ENCODE measurements around the gene KNSTRN.
A peak's percentile ranks its signal among the peaks of the same experiment; 100 is the strongest.

The KNSTRN gene

GRCh38 chr15:40382580-40383456 is at the start of gene KNSTRN:
Gene KNSTRN (plus strand): TSS chr15:40382721. CDS start chr15:40382836, 115 bp downstream.
- DNase-seq, result peak; percentile 87

- no peak for DNase-seq
These were observed 48.5 kb upstream of the KNSTRN start for GRCh38 chr15:40333922-40334492.

- no peak for DNase-seq
These were observed 48.0 kb upstream of the KNSTRN start for GRCh38 chr15:40334541-40334940.

- no peak for DNase-seq
These were observed 47.4 kb upstream of the KNSTRN start for GRCh38 chr15:40334941-40335795.

GRCh38 chr15:40335938-40336743 is 46.4 kb upstream of the KNSTRN start:
- DNase-seq, result peak; percentile 78

- DNase-seq, result no peak
These were observed 45.8 kb upstream of the KNSTRN start for GRCh38 chr15:40336744-40337122.

- DNase-seq, result no peak
These were observed 44.9 kb upstream of the KNSTRN start for GRCh38 chr15:40337597-40337996.

GRCh38 chr15:40338041-40338657 is 44.4 kb upstream of the KNSTRN start:
- DNase-seq, result peak; percentile 41

- no peak for DNase-seq
These were observed 43.5 kb upstream of the KNSTRN start for GRCh38 chr15:40338921-40339620.

GRCh38 chr15:40339621-40339945 is 42.9 kb upstream of the KNSTRN start:
- no peak for DNase-seq

- peak; percentile 36 for DNase-seq
These were observed 42.3 kb upstream of the KNSTRN start for GRCh38 chr15:40340038-40340739.

- peak; percentile 69 for DNase-seq
These were observed 41.7 kb upstream of the KNSTRN start, which contains the start of gene CCDC9B for GRCh38 chr15:40340740-40341400. Gene CCDC9B (minus strand): TSS chr15:40340939. CDS start chr15:40340819, 120 bp downstream.

- no peak for DNase-seq
These were observed 39.9 kb upstream of the KNSTRN start for GRCh38 chr15:40342416-40343320.

GRCh38 chr15:40343512-40343911 is 39.0 kb upstream of the KNSTRN start:
- DNase-seq, result no peak

- DNase-seq, result no peak
These were observed 38.3 kb upstream of the KNSTRN start for GRCh38 chr15:40344217-40344616.

- peak; percentile 34 for DNase-seq
These were observed 37.8 kb upstream of the KNSTRN start for GRCh38 chr15:40344631-40345120.

- DNase-seq, result no peak
These were observed 37.2 kb upstream of the KNSTRN start for GRCh38 chr15:40345225-40345866.

GRCh38 chr15:40345867-40346578 is 36.5 kb upstream of the KNSTRN start:
- no peak for DNase-seq

All from NCI-H1105 treated with DMSO at 0.1 percent for 48 hours (cell line).